Duodenal mucosa (tissue), 2 donors: ENCODE measurements around the gene TMEM121.

ENCODE experiments used
- H3K27ac ChIP-seq: one replicate; pipeline ENCODE4 v1.7.0; 2013; ENCODE audit warnings: low read depth, low read length
- H3K27me3 ChIP-seq, 2 donors: one replicate each; pipeline ENCODE4 v1.7.0; 2013; ENCODE audit warnings: low read length in 2 of 2, control low read depth in 1 of 2; ENCODE audit not compliant: insufficient read depth in 2 of 2, control insufficient read depth in 1 of 2
- H3K36me3 ChIP-seq, 2 donors: one replicate each; pipeline ENCODE4 v1.7.0; 2013; ENCODE audit warnings: low read length in 2 of 2, control low read depth in 1 of 2; ENCODE audit not compliant: insufficient read depth in 2 of 2, control insufficient read depth in 1 of 2
- H3K4me1 ChIP-seq, 2 donors: one replicate each; pipeline ENCODE4 v1.7.0; 2013; ENCODE audit warnings: low read length in 2 of 2, control low read depth in 1 of 2; ENCODE audit not compliant: insufficient read depth in 2 of 2, control insufficient read depth in 1 of 2
- H3K4me3 ChIP-seq, 2 donors: one replicate each; pipeline ENCODE4 v1.7.0; 2013; ENCODE audit warnings: low read length in 2 of 2, low read depth in 1 of 2
- H3K9ac ChIP-seq, 2 donors: one replicate each; pipeline ENCODE4 v1.7.0; 2013; ENCODE audit warnings: low read length in 2 of 2, low read depth in 1 of 2
- H3K9me3 ChIP-seq, 2 donors: one replicate each; pipeline ENCODE4 v1.7.0; 2013; ENCODE audit warnings: low read length in 2 of 2, control low read depth in 1 of 2; ENCODE audit not compliant: control insufficient read depth in 1 of 2

The TMEM121 gene

GRCh38 chr14:105508069-105508468 lies 18.3 kb upstream of the TMEM121 start:
- H3K27ac ChIP-seq: no peak overlapping the region
- peaks cover 6 to 23% of the 10 kb centered on the region in 2 donors for H3K27me3 ChIP-seq

GRCh38 chr14:105508601-105509000 lies 17.8 kb upstream of the TMEM121 start:
- H3K9me3 ChIP-seq: no peaks in the 10 kb centered on the region
- no peaks in the 10 kb centered on the region for H3K36me3 ChIP-seq
- peaks cover 7 to 23% of the 10 kb centered on the region in 2 donors for H3K27me3 ChIP-seq
- no peak overlapping the region for H3K4me3 ChIP-seq
- H3K9ac ChIP-seq: no peak overlapping the region
- H3K4me1 ChIP-seq: no peaks in the 10 kb centered on the region
- H3K27ac ChIP-seq: no peak overlapping the region

More at GRCh38 chr14:105508069-105508468, 18.3 kb upstream of the TMEM121 start:
- no peak overlapping the region for H3K4me3 ChIP-seq
- H3K4me1 ChIP-seq: no peaks in the 10 kb centered on the region
- no peak overlapping the region for H3K9ac ChIP-seq
- no peaks in the 10 kb centered on the region for H3K9me3 ChIP-seq
- no peaks in the 10 kb centered on the region for H3K36me3 ChIP-seq

GRCh38 chr14:105517096-105517495 lies 9.3 kb upstream of the TMEM121 start:
- no peaks in the 10 kb centered on the region for H3K9me3 ChIP-seq
- H3K27ac ChIP-seq: no peak overlapping the region
- H3K9ac ChIP-seq: no peak overlapping the region
- no peaks in the 10 kb centered on the region for H3K36me3 ChIP-seq
- H3K4me3 ChIP-seq: no peak overlapping the region
- no peaks in the 10 kb centered on the region for H3K4me1 ChIP-seq
- H3K27me3 ChIP-seq: peaks cover 9 to 16% of the 10 kb centered on the region in 2 donors

- Histone ChIP-seq H3K9ac (no peak overlapping the region), H3K4me3 (no peak overlapping the region)
These were observed 6.3 kb upstream of the TMEM121 start for GRCh38 chr14:105519946-105520698.

GRCh38 chr14:105525326-105525725 lies 1.1 kb upstream of the TMEM121 start:
- Histone ChIP-seq H3K9me3 (no peaks in the 10 kb centered on the region), H3K27ac (no peak overlapping the region), H3K27me3 (peaks cover 20 to 29% of the 10 kb centered on the region in 2 donors), H3K4me1 (peaks cover 12 to 20% of the 10 kb centered on the region in 2 donors), H3K36me3 (no peaks in the 10 kb centered on the region), H3K9ac (no peak overlapping the region), H3K4me3 (no peak overlapping the region)

More at GRCh38 chr14:105519946-105520698, 6.3 kb upstream of the TMEM121 start:
- H3K27me3 ChIP-seq: peaks cover 3 to 11% of the 10 kb centered on the region in 2 donors
- no peaks in the 10 kb centered on the region for H3K4me1 ChIP-seq
- H3K9me3 ChIP-seq: no peaks in the 10 kb centered on the region
- H3K36me3 ChIP-seq: no peaks in the 10 kb centered on the region
- H3K27ac ChIP-seq: no peak overlapping the region

GRCh38 chr14:105526776-105527380 lies 495 bp downstream of the TMEM121 start:
- H3K27ac ChIP-seq: no peak overlapping the region
- no peaks in the 10 kb centered on the region for H3K36me3 ChIP-seq
- H3K4me1 ChIP-seq: peaks cover 12 to 20% of the 10 kb centered on the region in 2 donors
- H3K27me3 ChIP-seq: peaks cover 20 to 32% of the 10 kb centered on the region in 2 donors
- no peaks in the 10 kb centered on the region for H3K9me3 ChIP-seq
- peak overlapping the region in 1 of 2 donors; percentile 32 for H3K4me3 ChIP-seq
- H3K9ac ChIP-seq: no peak overlapping the region

GRCh38 chr14:105527381-105527825 lies 1.0 kb downstream of the TMEM121 start:
- H3K9ac ChIP-seq: no peak overlapping the region
- peaks cover 12 to 20% of the 10 kb centered on the region in 2 donors for H3K4me1 ChIP-seq
- peak overlapping the region; percentile 57 to 60 for H3K4me3 ChIP-seq
- no peaks in the 10 kb centered on the region for H3K36me3 ChIP-seq
- no peak overlapping the region for H3K27ac ChIP-seq
- peaks cover 20 to 32% of the 10 kb centered on the region in 2 donors for H3K27me3 ChIP-seq
- H3K9me3 ChIP-seq: no peaks in the 10 kb centered on the region

GRCh38 chr14:105527826-105528585 lies 1.6 kb downstream of the TMEM121 start:
- peaks cover 12 to 20% of the 10 kb centered on the region in 2 donors for H3K4me1 ChIP-seq
- no peaks in the 10 kb centered on the region for H3K9me3 ChIP-seq
- H3K27ac ChIP-seq: no peak overlapping the region
- peaks cover 22 to 32% of the 10 kb centered on the region in 2 donors for H3K27me3 ChIP-seq
- peak overlapping the region; percentile 57 to 60 for H3K4me3 ChIP-seq
- peak overlapping the region; percentile 51 for H3K9ac ChIP-seq
- no peaks in the 10 kb centered on the region for H3K36me3 ChIP-seq

GRCh38 chr14:105528586-105529318 lies 2.4 kb downstream of the TMEM121 start:
- Histone ChIP-seq H3K27ac (no peak overlapping the region), H3K4me3 (peak overlapping the region; percentile 35 to 55), H3K36me3 (no peaks in the 10 kb centered on the region), H3K9ac (no peak overlapping the region), H3K4me1 (peaks cover 12 to 20% of the 10 kb centered on the region in 2 donors), H3K9me3 (no peaks in the 10 kb centered on the region), H3K27me3 (peaks cover 22 to 32% of the 10 kb centered on the region in 2 donors)
